Dendritic cell treated with granulocyte-macrophage colony-stimulating factor and Interleukin-4, amounts not matched to agents 40 ng/mL and 50 ng/mL, for 4 days (primary cell): ENCODE measurements around the gene SMAD2.
"Not testable (repeated sequence)": the region's sequence is repeated elsewhere in the genome, so short reads cannot be mapped to it uniquely, and the experiment has no call there.

Experiments
- H3K27ac Mint-ChIP-seq: one replicate; pipeline ENCODE4 v1.8.0; 2022; ENCODE audit warnings: mild to moderate bottlenecking, mixed read lengths
- H3K27me3 Mint-ChIP-seq: one replicate; pipeline ENCODE4 v1.8.0; 2022; ENCODE audit warnings: mild to moderate bottlenecking, mixed read lengths
- H3K36me3 Mint-ChIP-seq: one replicate; pipeline ENCODE4 v1.8.0; 2022; ENCODE audit warnings: low read depth, mixed read lengths
- H3K4me1 Mint-ChIP-seq: one replicate; pipeline ENCODE4 v1.8.0; 2022; ENCODE audit warnings: low read depth, mixed read lengths
- H3K4me3 Mint-ChIP-seq: one replicate; pipeline ENCODE4 v1.8.0; 2022; ENCODE audit warnings: mild to moderate bottlenecking, moderate library complexity, mixed read lengths
- H3K9me3 Mint-ChIP-seq: one replicate; pipeline ENCODE4 v1.8.0; 2022; ENCODE audit warnings: mixed read lengths
- intact Hi-C: fragments of 100-400 bp; cut with micrococcal nuclease; formaldehyde crosslinking; loops from one replicate; pipeline ENCODE4 v1.15.0; 2022

SMAD2 gene

DNA sequence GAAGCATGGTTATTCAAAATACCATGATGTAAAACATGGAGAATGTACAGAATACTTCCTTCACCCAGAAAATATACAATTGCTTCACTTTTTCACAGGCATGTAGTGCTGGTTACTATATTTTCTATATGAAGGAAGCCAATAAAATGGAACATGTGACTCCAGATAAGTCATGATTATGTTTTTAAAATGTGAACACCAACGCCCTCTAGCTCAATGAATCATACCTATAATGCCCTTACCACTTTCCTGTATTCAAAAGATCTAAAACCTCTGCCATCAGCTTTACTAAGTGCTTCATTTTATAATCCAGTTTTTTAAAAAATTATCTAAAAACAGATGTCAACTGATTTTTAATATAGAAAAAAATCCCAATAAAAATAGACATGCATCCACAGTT, 59.9 kb downstream of the SMAD2 start:
- Mint-ChIP-seq H3K27me3 (no peaks in the 10 kb centered on the region), H3K36me3 (peaks cover 54% of the 10 kb centered on the region), H3K9me3 (no peaks in the 10 kb centered on the region), H3K27ac (no peak overlapping the region), H3K4me3 (no peak overlapping the region), H3K4me1 (peaks cover 5% of the 10 kb centered on the region)
- intact Hi-C loops = loop anchor here (5.0 kb wide), 1 partner anchor 33 kb away; no protein-coding TSS in a partner anchor

GRCh38 chr18:47868744-47869143, 61.7 kb downstream of the SMAD2 start:
- Mint-ChIP-seq H3K27ac (no peak overlapping the region), H3K4me1 (peaks cover 4% of the 10 kb centered on the region), H3K4me3 (no peak overlapping the region), H3K27me3 (no peaks in the 10 kb centered on the region), H3K9me3 (no peaks in the 10 kb centered on the region), H3K36me3 (peaks cover 55% of the 10 kb centered on the region)
- intact Hi-C loops = no loop called here

- no peaks in the 10 kb centered on the region for H3K27me3 Mint-ChIP-seq
- no peaks in the 10 kb centered on the region for H3K9me3 Mint-ChIP-seq
- no peaks in the 10 kb centered on the region for H3K4me1 Mint-ChIP-seq
- intact Hi-C loops = no loop called here
- H3K4me3 Mint-ChIP-seq = no peak overlapping the region
- H3K36me3 Mint-ChIP-seq = peaks cover 83% of the 10 kb centered on the region
- H3K27ac Mint-ChIP-seq = no peak overlapping the region
Measured at GRCh38 chr18:47865183-47865582, 65.3 kb downstream of the SMAD2 start.

GRCh38 chr18:47863041-47863440, 67.4 kb downstream of the SMAD2 start:
- Mint-ChIP-seq H3K27me3 (no peaks in the 10 kb centered on the region), H3K4me1 (no peaks in the 10 kb centered on the region), H3K27ac (no peak overlapping the region), H3K9me3 (peaks cover 20% of the 10 kb centered on the region), H3K36me3 (peaks cover 86% of the 10 kb centered on the region), H3K4me3 (no peak overlapping the region)
- intact Hi-C loops = no loop called here

DNA sequence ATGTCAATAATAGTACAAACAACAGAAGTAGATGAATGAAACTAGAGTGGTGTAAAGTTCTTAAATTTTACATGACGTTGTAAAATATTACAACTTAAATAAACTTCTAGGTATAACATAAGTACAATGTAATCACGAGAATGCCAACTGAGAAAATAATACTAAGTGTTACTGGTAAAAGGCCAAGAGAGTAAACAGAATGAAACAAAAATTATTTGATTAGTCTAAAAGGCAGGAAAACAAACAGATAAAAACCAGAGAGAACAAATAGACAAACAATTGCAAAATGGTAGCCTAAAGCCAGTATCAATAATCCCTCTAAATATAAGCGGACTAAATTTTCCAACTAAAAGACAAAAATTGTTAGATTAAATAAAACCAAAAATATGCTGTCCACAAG, 71.9 kb downstream of the SMAD2 start:
- H3K36me3 Mint-ChIP-seq = peaks cover 86% of the 10 kb centered on the region
- no peak overlapping the region for H3K4me3 Mint-ChIP-seq
- intact Hi-C loops = no loop called here
- H3K9me3 Mint-ChIP-seq = peaks cover 34% of the 10 kb centered on the region
- no peaks in the 10 kb centered on the region for H3K4me1 Mint-ChIP-seq
- no peaks in the 10 kb centered on the region for H3K27me3 Mint-ChIP-seq
- H3K27ac Mint-ChIP-seq = no peak overlapping the region

GRCh38 chr18:47847635-47848034, 82.8 kb downstream of the SMAD2 start:
- Mint-ChIP-seq H3K36me3 (peaks cover 51% of the 10 kb centered on the region), H3K4me1 (no peaks in the 10 kb centered on the region), H3K9me3 (no peaks in the 10 kb centered on the region), H3K27ac (no peak overlapping the region), H3K27me3 (no peaks in the 10 kb centered on the region), H3K4me3 (no peak overlapping the region)
- intact Hi-C loops = no loop called here

DNA sequence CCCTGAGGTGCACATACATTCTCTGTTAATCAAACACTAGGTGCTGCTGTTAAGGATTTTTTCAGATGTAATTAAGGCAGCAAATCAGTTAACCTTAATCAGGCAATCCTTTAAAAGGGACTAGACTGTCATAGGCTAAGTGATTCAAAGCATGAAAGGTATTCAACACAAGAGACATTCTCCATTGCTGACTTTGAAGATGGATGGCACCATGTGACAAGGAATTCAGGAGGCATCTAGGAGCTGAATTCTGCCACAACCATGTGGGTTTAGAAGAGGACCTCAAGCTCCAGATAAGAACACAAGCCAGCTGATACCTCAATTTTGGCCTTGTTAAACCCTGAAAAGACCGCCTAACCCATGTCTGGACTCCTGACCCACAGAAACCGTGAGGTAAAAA, 84.0 kb downstream of the SMAD2 start:
- Mint-ChIP-seq H3K4me1 (no peaks in the 10 kb centered on the region), H3K27ac (no peak overlapping the region), H3K27me3 (no peaks in the 10 kb centered on the region), H3K36me3 (peaks cover 63% of the 10 kb centered on the region), H3K9me3 (no peaks in the 10 kb centered on the region), H3K4me3 (no peak overlapping the region)
- intact Hi-C loops = no loop called here

DNA sequence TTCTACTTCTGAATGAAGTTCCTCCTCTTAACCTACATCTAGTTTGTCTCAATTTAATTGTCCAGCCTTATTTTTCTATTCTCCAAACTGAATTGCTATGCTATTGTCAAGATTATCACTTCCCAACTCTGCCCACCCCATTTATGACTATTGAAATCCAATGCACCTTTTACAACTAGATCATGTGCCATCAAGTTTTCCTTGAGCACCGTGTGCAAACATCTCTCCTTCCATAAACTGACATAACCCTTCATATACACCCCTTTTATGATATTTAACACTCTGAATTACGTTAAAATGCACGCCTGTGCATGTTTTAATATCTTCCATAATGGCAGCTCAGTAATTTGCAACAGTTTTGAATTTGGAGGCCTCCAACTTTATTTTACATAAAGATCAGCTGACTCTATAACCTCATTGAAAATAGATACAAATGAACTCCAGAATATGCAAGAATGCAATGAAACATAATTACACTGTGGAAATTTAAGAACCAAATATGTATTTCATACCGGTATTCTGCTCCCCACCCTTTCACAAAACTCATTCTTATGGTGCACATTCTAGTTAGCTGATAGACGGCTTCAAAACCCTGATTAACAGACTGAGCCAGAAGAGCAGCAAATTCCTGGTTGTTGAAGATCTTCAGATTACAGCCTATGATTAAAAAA, 85.5 kb downstream of the SMAD2 start:
- Mint-ChIP-seq H3K27me3 (no peaks in the 10 kb centered on the region), H3K9me3 (no peaks in the 10 kb centered on the region), H3K4me1 (no peaks in the 10 kb centered on the region), H3K4me3 (no peak overlapping the region), H3K36me3 (peaks cover 77% of the 10 kb centered on the region), H3K27ac (no peak overlapping the region)
- intact Hi-C loops = no loop called here

DNA sequence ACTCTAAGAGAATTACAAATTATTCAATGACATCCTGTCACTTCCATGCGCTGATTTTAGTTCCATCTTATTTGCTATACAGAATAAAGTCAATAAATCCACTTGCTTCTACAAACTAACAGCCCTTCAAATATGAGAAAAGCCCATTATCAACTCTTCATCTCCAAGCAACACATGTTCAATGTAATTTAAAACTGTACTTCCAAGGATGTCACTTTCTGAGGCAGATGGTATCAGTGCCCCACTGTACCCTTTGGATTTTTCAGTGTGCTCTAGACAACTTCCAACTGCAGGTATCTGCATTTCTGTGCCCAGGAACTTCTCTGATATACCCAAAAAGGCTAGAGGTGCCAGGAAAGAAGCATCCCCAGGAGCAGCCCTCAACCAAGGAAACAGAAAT, 87.6 kb downstream of the SMAD2 start:
- Mint-ChIP-seq H3K27me3 (no peaks in the 10 kb centered on the region), H3K4me1 (no peaks in the 10 kb centered on the region), H3K27ac (no peak overlapping the region), H3K36me3 (peaks cover 84% of the 10 kb centered on the region), H3K9me3 (no peaks in the 10 kb centered on the region), H3K4me3 (no peak overlapping the region)
- intact Hi-C loops = no loop called here

- H3K27me3 Mint-ChIP-seq = no peaks in the 10 kb centered on the region
- no peak overlapping the region for H3K4me3 Mint-ChIP-seq
- peaks cover 86% of the 10 kb centered on the region for H3K36me3 Mint-ChIP-seq
- H3K9me3 Mint-ChIP-seq = no peaks in the 10 kb centered on the region
- H3K27ac Mint-ChIP-seq = no peak overlapping the region
- intact Hi-C loops = loop anchor here (5.0 kb wide), 1 partner anchor 34 kb away; no protein-coding TSS in a partner anchor
- H3K4me1 Mint-ChIP-seq = no peaks in the 10 kb centered on the region
Measured at GRCh38 chr18:47838396-47838795, 92.1 kb downstream of the SMAD2 start.

DNA sequence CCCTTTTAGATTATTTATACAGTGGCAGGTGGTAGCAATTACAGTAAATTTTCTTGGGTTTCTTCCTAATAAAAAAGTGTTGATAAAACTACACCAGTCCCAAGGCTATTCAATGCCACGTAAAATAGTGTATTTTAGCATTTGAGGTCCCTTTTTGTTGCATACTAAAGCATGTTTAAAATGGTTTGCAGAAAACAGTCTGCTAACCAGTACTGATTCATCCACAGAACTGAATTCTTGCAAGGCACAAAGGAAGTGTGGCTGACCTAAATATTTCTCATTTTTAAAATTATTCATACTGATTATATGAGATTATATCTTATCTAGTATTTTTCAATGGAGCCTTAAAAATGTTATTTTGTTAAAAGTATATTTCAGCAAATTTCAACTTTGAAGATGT, 98.1 kb downstream of the SMAD2 start:
- H3K4me1 Mint-ChIP-seq = peaks cover 3% of the 10 kb centered on the region
- intact Hi-C loops = no loop called here
- no peak overlapping the region for H3K4me3 Mint-ChIP-seq
- no peak overlapping the region for H3K27ac Mint-ChIP-seq
- H3K9me3 Mint-ChIP-seq = no peaks in the 10 kb centered on the region
- no peaks in the 10 kb centered on the region for H3K27me3 Mint-ChIP-seq
- peaks cover 58% of the 10 kb centered on the region for H3K36me3 Mint-ChIP-seq

DNA sequence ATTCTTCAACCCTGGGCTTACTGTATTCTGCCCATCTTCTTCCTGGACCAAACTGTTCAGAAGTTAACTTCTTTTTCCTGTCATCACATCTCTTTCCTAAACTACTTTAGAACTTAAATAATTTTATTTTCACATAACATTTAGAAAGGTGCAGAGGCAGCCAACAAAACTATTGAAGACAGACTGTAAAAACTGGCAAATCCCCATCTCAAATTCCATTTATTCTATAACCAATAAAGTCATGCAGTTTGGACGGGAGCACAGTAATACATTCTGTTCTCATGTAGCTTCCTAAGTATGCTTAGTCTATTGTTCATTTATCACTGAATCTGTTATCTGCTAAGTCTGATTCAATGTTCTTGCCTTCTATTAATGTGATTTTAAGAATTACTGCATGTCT, 99.1 kb downstream of the SMAD2 start:
- Mint-ChIP-seq H3K9me3 (no peaks in the 10 kb centered on the region), H3K4me1 (peaks cover 6% of the 10 kb centered on the region), H3K27me3 (no peaks in the 10 kb centered on the region), H3K4me3 (no peak overlapping the region), H3K36me3 (peaks cover 50% of the 10 kb centered on the region), H3K27ac (no peak overlapping the region)
- intact Hi-C loops = no loop called here

- H3K9me3 Mint-ChIP-seq = no peaks in the 10 kb centered on the region
- no peak overlapping the region for H3K4me3 Mint-ChIP-seq
- intact Hi-C loops = no loop called here
- H3K4me1 Mint-ChIP-seq = peaks cover 6% of the 10 kb centered on the region
- H3K27ac Mint-ChIP-seq = no peak overlapping the region
- no peaks in the 10 kb centered on the region for H3K27me3 Mint-ChIP-seq
- peaks cover 52% of the 10 kb centered on the region for H3K36me3 Mint-ChIP-seq
Measured at GRCh38 chr18:47830772-47831171, 99.7 kb downstream of the SMAD2 start.

- Mint-ChIP-seq H3K9me3 (no peaks in the 10 kb centered on the region), H3K4me3 (no peak overlapping the region), H3K27me3 (no peaks in the 10 kb centered on the region), H3K36me3 (peaks cover 55% of the 10 kb centered on the region), H3K27ac (no peak overlapping the region), H3K4me1 (peaks cover 6% of the 10 kb centered on the region)
- intact Hi-C loops = no loop called here
Measured at GRCh38 chr18:47829831-47830230, 100.6 kb downstream of the SMAD2 start.

GRCh38 chr18:47828031-47828430, 102.4 kb downstream of the SMAD2 start:
- H3K4me3 Mint-ChIP-seq, H3K9me3 Mint-ChIP-seq, H3K27ac Mint-ChIP-seq, intact Hi-C loops, H3K27me3 Mint-ChIP-seq, H3K4me1 Mint-ChIP-seq: not testable (repeated sequence)
- H3K36me3 Mint-ChIP-seq = peaks cover 60% of the 10 kb centered on the region
